Right ventricle myocardium inferior (tissue), 1 donor: ENCODE measurements around the gene MRPL14. TPM values are rescaled to one million over a fixed set of nuclear protein-coding genes. Genes with fewer than 3 reads are reported as not detected.
A peak's percentile ranks its signal among the peaks of the same experiment; 100 is the strongest.

Experiments
- ATAC-seq: fragments of 200-7000 bp; cut with Tn5 transposase; one replicate; pipeline ENCODE4 v1.9.1; 2020; ENCODE audit warnings: mild to moderate bottlenecking, moderate library complexity
- DNase-seq: peaks from one replicate; pipeline ENCODE4 v3.0.0; 2021; ENCODE audit errors: missing footprints
- intact Hi-C: fragments of 100-400 bp; cut with DNase I; formaldehyde crosslinking; loops from one replicate; pipeline ENCODE4 v1.11.0; 2022
- total RNA-seq: library from RNA; stranded (reverse); fragmentation: NEBNext Ultra II Directional; extraction: Animal tissue kit (Norgen Biotek cat#: 25700); gene quantifications from one replicate; pipeline ENCODE4 v1.2.1, GENCODE V29; 2021
- donor health status: DM: no; HTN: yes; CAD: no; lungs with severe emphysema.

Gene MRPL14
- total RNA-seq, 1 donor from 2014 or later: 41.7 TPM

- ATAC-seq (no peak), DNase-seq (peak; percentile 82)
- intact Hi-C loops: loop anchor here (1.0 to 5.0 kb wide), 2 partner anchors 219 to 468 kb away; no protein-coding TSS in a partner anchor
Observed at GRCh38 chr6:44076356-44077213, 50.7 kb downstream of the MRPL14 start.

GRCh38 chr6:44075647-44076355 is 51.5 kb downstream of the MRPL14 start:
- DNase-seq: no peak
- ATAC-seq: no peak
- intact Hi-C loops: loop anchor here (5.0 kb wide), 1 partner anchor 218 kb away; no protein-coding TSS in a partner anchor

- DNase-seq (no peak), ATAC-seq (peak; percentile 2)
- intact Hi-C loops: loop anchor here (1.0 to 5.0 kb wide), 2 partner anchors 218 to 305 kb away; partner anchors contain the start of gene VEGFA
Observed at GRCh38 chr6:44074813-44075646, 52.2 kb downstream of the MRPL14 start.

GRCh38 chr6:44074439-44074812 is 52.8 kb downstream of the MRPL14 start:
- ATAC-seq (peak; percentile 72), DNase-seq (peak; percentile 88)
- intact Hi-C loops: loop anchor here (1.0 kb wide), 1 partner anchor 304 kb away; the partner anchor contains the start of gene VEGFA

- intact Hi-C loops: loop anchor here (1.0 kb wide), 3 partner anchors 81 to 304 kb away; partner anchors contain the start of gene VEGFA
- DNase-seq: no peak
- ATAC-seq: peak; percentile 58
Observed at GRCh38 chr6:44073612-44074438, 53.4 kb downstream of the MRPL14 start.

GRCh38 chr6:44072959-44073611 is 54.2 kb downstream of the MRPL14 start:
- peak; percentile 92 for DNase-seq
- ATAC-seq: peak; percentile 73
- intact Hi-C loops: loop anchor here (1.0 kb wide), 2 partner anchors 80 to 119 kb away; no protein-coding TSS in a partner anchor

- intact Hi-C loops: no loop called here
- ATAC-seq (no peak), DNase-seq (no peak)
Observed at GRCh38 chr6:44072452-44072958, 54.7 kb downstream of the MRPL14 start.

- DNase-seq: no peak
- no peak for ATAC-seq
- intact Hi-C loops: no loop called here
Observed at GRCh38 chr6:44071670-44072451, 55.4 kb downstream of the MRPL14 start.

- DNase-seq: no peak
- intact Hi-C loops: no loop called here
- ATAC-seq: no peak
Observed at GRCh38 chr6:44068607-44069296, 58.5 kb downstream of the MRPL14 start.

GRCh38 chr6:44067173-44068139 is 59.8 kb downstream of the MRPL14 start:
- DNase-seq: no peak
- intact Hi-C loops: no loop called here
- no peak for ATAC-seq

- DNase-seq (peak; percentile 22), ATAC-seq (no peak)
- intact Hi-C loops: no loop called here
Observed at GRCh38 chr6:44066394-44067172, 60.7 kb downstream of the MRPL14 start.

- ATAC-seq: no peak
- intact Hi-C loops: no loop called here
- peak; percentile 3 for DNase-seq
Observed at GRCh38 chr6:44065443-44066140, 61.7 kb downstream of the MRPL14 start.

GRCh38 chr6:44064948-44065272 is 62.3 kb downstream of the MRPL14 start:
- intact Hi-C loops: no loop called here
- peak; percentile 65 for DNase-seq
- ATAC-seq: no peak
